ENCODE results near the gene APBB2. TPM values are rescaled to one million over a fixed set of nuclear protein-coding genes. Genes with fewer than 3 reads are reported as not detected.

APBB2 gene
- total and polyA plus RNA-seq, 8 donors, result 4.7 to 55.4 (median 23.1) TPM

GRCh38 chr4:41132055-41132683, 82.2 kb downstream of the APBB2 start:
- no peaks in the 10 kb centered on the region for H3K36me3 ChIP-seq
- no peaks in the 10 kb centered on the region for H3K9me3 ChIP-seq
- H3K27ac ChIP-seq, result peak overlapping the region in 2 of 5 donors; percentile 47 to 58
- no peak overlapping the region for H3K4me3 ChIP-seq
- TF ChIP-seq POLR2AphosphoS5 (IDR thresholded peaks at IDR 0.05), result peak in 2 of 3 donors; percentile 57 to 83
- TF ChIP-seq, protein P1, sequence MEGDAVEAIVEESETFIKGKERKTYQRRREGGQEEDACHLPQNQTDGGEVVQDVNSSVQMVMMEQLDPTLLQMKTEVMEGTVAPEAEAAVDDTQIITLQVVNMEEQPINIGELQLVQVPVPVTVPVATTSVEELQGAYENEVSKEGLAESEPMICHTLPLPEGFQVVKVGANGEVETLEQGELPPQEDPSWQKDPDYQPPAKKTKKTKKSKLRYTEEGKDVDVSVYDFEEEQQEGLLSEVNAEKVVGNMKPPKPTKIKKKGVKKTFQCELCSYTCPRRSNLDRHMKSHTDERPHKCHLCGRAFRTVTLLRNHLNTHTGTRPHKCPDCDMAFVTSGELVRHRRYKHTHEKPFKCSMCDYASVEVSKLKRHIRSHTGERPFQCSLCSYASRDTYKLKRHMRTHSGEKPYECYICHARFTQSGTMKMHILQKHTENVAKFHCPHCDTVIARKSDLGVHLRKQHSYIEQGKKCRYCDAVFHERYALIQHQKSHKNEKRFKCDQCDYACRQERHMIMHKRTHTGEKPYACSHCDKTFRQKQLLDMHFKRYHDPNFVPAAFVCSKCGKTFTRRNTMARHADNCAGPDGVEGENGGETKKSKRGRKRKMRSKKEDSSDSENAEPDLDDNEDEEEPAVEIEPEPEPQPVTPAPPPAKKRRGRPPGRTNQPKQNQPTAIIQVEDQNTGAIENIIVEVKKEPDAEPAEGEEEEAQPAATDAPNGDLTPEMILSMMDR (IDR thresholded peaks at IDR 0.05), result no peak
- no peaks in the 10 kb centered on the region for H3K27me3 ChIP-seq
- intact Hi-C loops (cut with DNase I; ENCODE audit: low total_unique reads), result no loop called here
- WGBS, 5 donors, result 29 to 61% (median 43%) methylated on average over 2 of the region's 2 CpGs
- DNase-seq, result peak; percentile 66 to 75
- peaks cover 37 to 87% (median 53%) of the 10 kb centered on the region in 4 donors for H3K4me1 ChIP-seq

DNA sequence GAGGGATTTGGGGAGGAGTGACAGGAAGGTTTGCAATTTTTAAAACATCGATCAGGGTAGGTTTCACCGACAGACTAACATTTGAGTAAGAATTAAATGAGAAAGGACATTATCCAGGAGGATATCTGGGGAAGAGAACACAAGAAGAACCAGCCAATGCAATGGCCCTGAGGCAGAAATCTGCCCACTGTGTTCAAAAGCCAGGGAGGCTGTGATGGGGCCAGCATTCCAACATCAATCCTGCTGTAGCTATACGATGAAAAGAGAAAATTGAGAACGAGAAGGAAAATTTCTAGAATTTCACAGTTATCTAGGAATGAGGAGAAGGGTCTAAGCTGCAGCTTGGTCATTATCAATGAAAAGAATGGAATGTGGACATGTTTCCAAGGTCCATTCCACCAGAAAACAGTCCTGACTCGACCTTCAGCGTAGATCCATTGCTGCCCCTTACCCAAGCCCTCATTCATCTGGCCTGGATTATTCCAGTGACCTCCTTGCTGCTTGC, 84.4 kb downstream of the APBB2 start:
- no peak for DNase-seq

DNA sequence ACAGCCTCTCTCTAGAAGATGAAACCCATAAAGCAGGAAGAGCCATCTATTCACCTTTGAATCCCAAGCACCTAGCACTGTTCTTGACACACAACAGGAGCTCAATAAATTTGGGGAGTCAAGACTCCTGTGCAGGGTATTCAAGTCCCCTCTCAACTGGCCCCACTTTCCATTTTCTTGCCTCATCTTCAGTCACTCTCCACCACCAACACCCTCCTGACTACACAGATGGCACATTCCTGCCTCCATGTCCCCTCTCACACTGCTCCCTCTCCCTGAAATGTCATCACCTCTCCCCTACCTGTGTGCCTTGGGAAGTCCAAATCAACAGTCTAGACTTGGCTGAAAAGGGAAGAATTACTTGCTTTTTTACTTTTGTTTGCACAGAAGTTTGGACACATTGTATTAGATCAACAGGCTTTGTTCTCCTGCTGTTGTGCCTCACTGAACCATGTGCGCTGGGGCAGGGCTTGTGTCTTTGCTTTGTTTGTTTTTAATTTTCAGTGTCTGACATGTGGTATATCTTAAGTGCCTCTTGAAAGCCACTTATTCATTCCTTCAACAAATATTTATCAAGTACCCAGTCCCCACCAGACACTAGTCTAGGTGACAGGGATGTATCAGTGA, 85.1 kb downstream of the APBB2 start:
- TF ChIP-seq POLR2AphosphoS5 (IDR thresholded peaks at IDR 0.05), result no peak
- TF ChIP-seq, protein P1 (IDR thresholded peaks at IDR 0.05), result no peak
- no peak for TF ChIP-seq EP300 (IDR thresholded peaks at IDR 0.05)
- no peak for TF ChIP-seq POLR2A (IDR thresholded peaks at IDR 0.05)
- Histone ChIP-seq H3K4me3 (no peak overlapping the region), H3K4me1 (peaks cover 23 to 71% (median 42%) of the 10 kb centered on the region in 4 donors), H3K36me3 (no peaks in the 10 kb centered on the region), H3K9me3 (no peaks in the 10 kb centered on the region), H3K27me3 (no peaks in the 10 kb centered on the region), H3K27ac (no peak overlapping the region)
- no peak for DNase-seq
- 58 to 100% (median 72%) methylated on average over 1 of the region's 1 CpG for WGBS, 5 donors
- intact Hi-C loops (cut with DNase I; ENCODE audit: low total_unique reads), result no loop called here

More for the DNA sequence above, 84.4 kb downstream of the APBB2 start:
- TF ChIP-seq POLR2A (IDR thresholded peaks at IDR 0.05) (no peak), EP300 (IDR thresholded peaks at IDR 0.05) (no peak), POLR2AphosphoS5 (IDR thresholded peaks at IDR 0.05) (no peak)
- TF ChIP-seq, protein P1 (IDR thresholded peaks at IDR 0.05), result no peak
- H3K36me3 ChIP-seq, result no peaks in the 10 kb centered on the region
- peaks cover 24 to 73% (median 44%) of the 10 kb centered on the region in 4 donors for H3K4me1 ChIP-seq
- no peak overlapping the region for H3K27ac ChIP-seq
- WGBS, 5 donors, result 86 to 94% (median 92%) methylated on average over 6 of the region's 6 CpGs
- H3K27me3 ChIP-seq, result no peaks in the 10 kb centered on the region
- H3K4me3 ChIP-seq, result no peak overlapping the region
- intact Hi-C loops (cut with DNase I; ENCODE audit: low total_unique reads), result no loop called here
- H3K9me3 ChIP-seq, result no peaks in the 10 kb centered on the region

- peak in 1 of 2 donors; percentile 42 for DNase-seq
- no peaks in the 10 kb centered on the region for H3K9me3 ChIP-seq
- H3K27me3 ChIP-seq, result no peaks in the 10 kb centered on the region
- no peak overlapping the region for H3K27ac ChIP-seq
- intact Hi-C loops (cut with DNase I; ENCODE audit: low total_unique reads), result no loop called here
- TF ChIP-seq, protein P1 (IDR thresholded peaks at IDR 0.05), result no peak
- TF ChIP-seq POLR2AphosphoS5 (IDR thresholded peaks at IDR 0.05) (no peak), POLR2A (IDR thresholded peaks at IDR 0.05) (no peak), EP300 (IDR thresholded peaks at IDR 0.05) (no peak)
- no peak overlapping the region for H3K4me3 ChIP-seq
- H3K36me3 ChIP-seq, result no peaks in the 10 kb centered on the region
- peaks cover 4 to 68% (median 35%) of the 10 kb centered on the region in 4 donors for H3K4me1 ChIP-seq
- WGBS, 5 donors, result 71 to 80% (median 76%) methylated on average over 7 of the region's 7 CpGs
Measured at GRCh38 chr4:41125558-41126311, 88.6 kb downstream of the APBB2 start.
